ENCODE measurements around the gene CYB5R4. TPM values are rescaled to one million over a fixed set of nuclear protein-coding genes. Genes with fewer than 3 reads are reported as not detected.

CYB5R4 gene
- total RNA-seq, 1 experiment from 2014 or later: 24.0 TPM

DNA sequence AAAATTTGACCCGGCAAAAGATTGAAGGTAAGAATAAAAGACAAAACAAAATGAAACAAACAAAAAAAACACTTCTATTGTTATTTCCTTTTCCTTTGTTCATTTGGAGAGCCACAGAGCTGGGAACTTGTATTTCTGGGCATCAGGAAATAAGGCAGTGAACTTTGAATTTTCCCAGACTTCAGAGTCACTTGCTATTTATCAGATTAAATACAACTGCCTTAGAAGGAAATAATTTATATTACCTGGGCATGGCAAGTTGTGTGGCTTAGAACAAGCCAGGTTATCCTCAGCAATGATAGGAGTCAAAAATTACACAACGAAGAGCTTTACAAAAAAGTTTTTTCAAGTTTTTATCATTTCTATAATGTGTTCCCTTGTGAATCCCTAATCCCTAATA lies 153.9 kb downstream of the CYB5R4 start (continued):
- TF ChIP-seq, protein P1, sequence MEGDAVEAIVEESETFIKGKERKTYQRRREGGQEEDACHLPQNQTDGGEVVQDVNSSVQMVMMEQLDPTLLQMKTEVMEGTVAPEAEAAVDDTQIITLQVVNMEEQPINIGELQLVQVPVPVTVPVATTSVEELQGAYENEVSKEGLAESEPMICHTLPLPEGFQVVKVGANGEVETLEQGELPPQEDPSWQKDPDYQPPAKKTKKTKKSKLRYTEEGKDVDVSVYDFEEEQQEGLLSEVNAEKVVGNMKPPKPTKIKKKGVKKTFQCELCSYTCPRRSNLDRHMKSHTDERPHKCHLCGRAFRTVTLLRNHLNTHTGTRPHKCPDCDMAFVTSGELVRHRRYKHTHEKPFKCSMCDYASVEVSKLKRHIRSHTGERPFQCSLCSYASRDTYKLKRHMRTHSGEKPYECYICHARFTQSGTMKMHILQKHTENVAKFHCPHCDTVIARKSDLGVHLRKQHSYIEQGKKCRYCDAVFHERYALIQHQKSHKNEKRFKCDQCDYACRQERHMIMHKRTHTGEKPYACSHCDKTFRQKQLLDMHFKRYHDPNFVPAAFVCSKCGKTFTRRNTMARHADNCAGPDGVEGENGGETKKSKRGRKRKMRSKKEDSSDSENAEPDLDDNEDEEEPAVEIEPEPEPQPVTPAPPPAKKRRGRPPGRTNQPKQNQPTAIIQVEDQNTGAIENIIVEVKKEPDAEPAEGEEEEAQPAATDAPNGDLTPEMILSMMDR (IDR thresholded peaks at IDR 0.05 in 2 of 3, conservative IDR thresholded peaks at IDR 0.05 in 1 of 3; ENCODE audit: borderline replicate concordance in 1 of 3, insufficient read depth in 1 of 3, low read depth in 2 of 3, low read length in 2 of 3): no peak

DNA sequence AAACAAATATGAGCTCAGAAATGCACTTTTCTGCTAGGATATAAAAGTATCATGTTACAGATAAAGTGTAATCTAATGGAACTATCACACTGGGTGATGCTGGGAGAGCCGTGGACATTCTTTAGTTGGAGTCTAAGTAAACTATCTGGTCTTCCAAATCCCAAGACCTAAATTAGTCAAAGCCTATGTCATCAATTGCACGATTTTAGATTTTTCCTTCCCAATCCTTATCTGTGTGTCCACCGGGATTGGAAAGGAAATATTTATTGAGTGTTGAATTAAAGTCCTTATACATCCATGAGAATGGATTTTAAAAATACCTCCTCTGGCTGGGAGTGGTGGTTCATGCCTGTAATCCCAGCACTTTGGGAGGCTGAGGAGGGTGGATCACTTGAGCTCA lies 154.4 kb downstream of the CYB5R4 start:
- intact Hi-C loops (cut with micrococcal nuclease): no loop called here
- peaks cover 0 to 7% of the 10 kb centered on the region in 2 experiments; a peak in 2 of 4 replicates for H3K4me1 ChIP-seq (ENCODE audit: control insufficient read depth in 1 of 2, insufficient read depth in 2 of 2, low read length in 2 of 2)
- H3K4me3 ChIP-seq (replicated peaks in 1 of 2; ENCODE audit: low read depth in 1 of 2, low read length in 2 of 2): no peak overlapping the region
- no peak overlapping the region for H2AFZ ChIP-seq (ENCODE audit: low read depth, low read length, poor library complexity, severe bottlenecking)
- no peak for ATAC-seq
- ChIA-PET POLR2A (no interaction called here), RAD21 (ENCODE audit: low non-redundant PET in 1 of 2, low total read pairs in 2 of 2, uncharacterized antibody in 2 of 2, unreplicated experiment in 2 of 2) (no interaction called here), CTCF (no interaction called here)
- no peaks in the 10 kb centered on the region for H3K9me3 ChIP-seq (ENCODE audit: control insufficient read depth in 1 of 2, insufficient read depth in 1 of 2, low read depth in 1 of 2, low read length in 2 of 2)
- no peak overlapping the region for H3K27ac ChIP-seq (ENCODE audit: low read depth, low read length)
- H3K4me2 ChIP-seq (ENCODE audit: low read length): no peak overlapping the region
- H3K27me3 ChIP-seq (ENCODE audit: insufficient read depth, low read length): no peaks in the 10 kb centered on the region
- H3K79me2 ChIP-seq (ENCODE audit: insufficient read depth, low read length): no peaks in the 10 kb centered on the region
- H3K36me3 ChIP-seq (ENCODE audit: control insufficient read depth in 1 of 2, insufficient read depth in 2 of 2, low read length in 2 of 2): no peaks in the 10 kb centered on the region
- DNase-seq (ENCODE audit: low read depth, low spot score): no peak
- no peak overlapping the region for H3K9ac ChIP-seq (ENCODE audit: low read length)
- H4K20me1 ChIP-seq (ENCODE audit: insufficient read depth): no peaks in the 10 kb centered on the region
- no TSS peak for BruUV-seq (replicated peaks)
- no peaks in the 10 kb centered on the region for H3K9me2 ChIP-seq (ENCODE audit: insufficient read depth)
- TF ChIP-seq, protein P2, sequence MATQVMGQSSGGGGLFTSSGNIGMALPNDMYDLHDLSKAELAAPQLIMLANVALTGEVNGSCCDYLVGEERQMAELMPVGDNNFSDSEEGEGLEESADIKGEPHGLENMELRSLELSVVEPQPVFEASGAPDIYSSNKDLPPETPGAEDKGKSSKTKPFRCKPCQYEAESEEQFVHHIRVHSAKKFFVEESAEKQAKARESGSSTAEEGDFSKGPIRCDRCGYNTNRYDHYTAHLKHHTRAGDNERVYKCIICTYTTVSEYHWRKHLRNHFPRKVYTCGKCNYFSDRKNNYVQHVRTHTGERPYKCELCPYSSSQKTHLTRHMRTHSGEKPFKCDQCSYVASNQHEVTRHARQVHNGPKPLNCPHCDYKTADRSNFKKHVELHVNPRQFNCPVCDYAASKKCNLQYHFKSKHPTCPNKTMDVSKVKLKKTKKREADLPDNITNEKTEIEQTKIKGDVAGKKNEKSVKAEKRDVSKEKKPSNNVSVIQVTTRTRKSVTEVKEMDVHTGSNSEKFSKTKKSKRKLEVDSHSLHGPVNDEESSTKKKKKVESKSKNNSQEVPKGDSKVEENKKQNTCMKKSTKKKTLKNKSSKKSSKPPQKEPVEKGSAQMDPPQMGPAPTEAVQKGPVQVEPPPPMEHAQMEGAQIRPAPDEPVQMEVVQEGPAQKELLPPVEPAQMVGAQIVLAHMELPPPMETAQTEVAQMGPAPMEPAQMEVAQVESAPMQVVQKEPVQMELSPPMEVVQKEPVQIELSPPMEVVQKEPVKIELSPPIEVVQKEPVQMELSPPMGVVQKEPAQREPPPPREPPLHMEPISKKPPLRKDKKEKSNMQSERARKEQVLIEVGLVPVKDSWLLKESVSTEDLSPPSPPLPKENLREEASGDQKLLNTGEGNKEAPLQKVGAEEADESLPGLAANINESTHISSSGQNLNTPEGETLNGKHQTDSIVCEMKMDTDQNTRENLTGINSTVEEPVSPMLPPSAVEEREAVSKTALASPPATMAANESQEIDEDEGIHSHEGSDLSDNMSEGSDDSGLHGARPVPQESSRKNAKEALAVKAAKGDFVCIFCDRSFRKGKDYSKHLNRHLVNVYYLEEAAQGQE (IDR thresholded peaks at IDR 0.05; ENCODE audit: low read depth): no peak
- TF ChIP-seq EZH2 (IDR thresholded peaks at IDR 0.05): no peak
- TF ChIP-seq SRF (IDR thresholded peaks at IDR 0.05; ENCODE audit: low read depth): no peak
- no peak for TF ChIP-seq ZNF274 (IDR thresholded peaks at IDR 0.05; ENCODE audit: low read depth, low read length)
- no peak for TF ChIP-seq SP1 (IDR thresholded peaks at IDR 0.05; ENCODE audit: low read depth)
- no peak for TF ChIP-seq EGR1 (IDR thresholded peaks at IDR 0.05; ENCODE audit: low read depth)
- no peak for TF ChIP-seq POLR2AphosphoS5 (IDR thresholded peaks at IDR 0.05; ENCODE audit: low read depth, low read length)
- no peak for TF ChIP-seq SIN3A (IDR thresholded peaks at IDR 0.05; ENCODE audit: low read depth)
- no peak for TF ChIP-seq JUND (IDR thresholded peaks at IDR 0.05)
- TF ChIP-seq, protein P3, sequence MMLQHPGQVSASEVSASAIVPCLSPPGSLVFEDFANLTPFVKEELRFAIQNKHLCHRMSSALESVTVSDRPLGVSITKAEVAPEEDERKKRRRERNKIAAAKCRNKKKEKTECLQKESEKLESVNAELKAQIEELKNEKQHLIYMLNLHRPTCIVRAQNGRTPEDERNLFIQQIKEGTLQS (IDR thresholded peaks at IDR 0.05): no peak
- TF ChIP-seq, protein P1 (IDR thresholded peaks at IDR 0.05 in 2 of 3, conservative IDR thresholded peaks at IDR 0.05 in 1 of 3; ENCODE audit: borderline replicate concordance in 1 of 3, insufficient read depth in 1 of 3, low read depth in 2 of 3, low read length in 2 of 3): no peak
- TF ChIP-seq TCF7L2 (IDR thresholded peaks at IDR 0.05; ENCODE audit: borderline replicate concordance, extremely low read depth, insufficient read depth, insufficient read length): no peak
- TF ChIP-seq POLR2A (IDR thresholded peaks at IDR 0.05; ENCODE audit: borderline replicate concordance, extremely low read depth, insufficient read depth, insufficient read length): no peak
- TF ChIP-seq CEBPB (IDR thresholded peaks at IDR 0.05; ENCODE audit: low read depth): no peak
- TF ChIP-seq RAD21 (IDR thresholded peaks at IDR 0.05; ENCODE audit: low read depth): no peak
- TF ChIP-seq YY1 (IDR thresholded peaks at IDR 0.05; ENCODE audit: extremely low read depth, insufficient replicate concordance, low read depth, low read length): no peak
- TF ChIP-seq, protein P4, sequence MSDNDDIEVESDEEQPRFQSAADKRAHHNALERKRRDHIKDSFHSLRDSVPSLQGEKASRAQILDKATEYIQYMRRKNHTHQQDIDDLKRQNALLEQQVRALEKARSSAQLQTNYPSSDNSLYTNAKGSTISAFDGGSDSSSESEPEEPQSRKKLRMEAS (IDR thresholded peaks at IDR 0.05): no peak
- no peak for TF ChIP-seq ELF1 (IDR thresholded peaks at IDR 0.05; ENCODE audit: borderline replicate concordance, low read depth)
- TF ChIP-seq CBX3 (IDR thresholded peaks at IDR 0.05; ENCODE audit: low read depth): no peak

Data from HCT116 (cell line).